WTC11 (cell line): ENCODE measurements around the gene SLC2A6. TPM values are rescaled to one million over a fixed set of nuclear protein-coding genes. Genes with fewer than 3 reads are reported as not detected.

Experiments used
- ATAC-seq: fragments of 200-7000 bp; cut with Tn5 transposase; 2 replicates; pipeline ENCODE4 v1.10.0; 2021; ENCODE audit warnings: mild to moderate bottlenecking, moderate library complexity
- Bru-seq: library from RNA; stranded (reverse); fragments of 400-500 nt; gene quantifications from one replicate; lab custom pipeline; 2021; lab: Mats Ljungman, UMichigan
- CTCF ChIA-PET: fragments of 300-600 bp; sonication (Branson Sonifier 250); formaldehyde crosslinking; loops from one replicate; lab custom pipeline; 2021; ENCODE audit warnings: antibody characterized with exemption; lab: Charles Lee
- POLR2A ChIA-PET: fragments of 350-600 bp; sonication (Branson Sonifier 250); formaldehyde crosslinking; loops from one replicate; lab custom pipeline; 2021; ENCODE audit warnings: antibody characterized with exemption; lab: Charles Lee
- DNase-seq: peaks from one replicate; pipeline ENCODE4 v3.0.0; 2021; ENCODE audit warnings: low spot score
- H3K27ac Mint-ChIP-seq: 2 replicates; pipeline ENCODE4 v1.8.0; 2021; ENCODE audit warnings: mixed read lengths
- H3K27me3 Mint-ChIP-seq: 2 replicates; pipeline ENCODE4 v1.8.0; 2021; ENCODE audit warnings: low read depth, mild to moderate bottlenecking, moderate library complexity, mixed read lengths
- H3K36me3 Mint-ChIP-seq: 2 replicates; pipeline ENCODE4 v1.8.0; 2021; ENCODE audit warnings: mixed read lengths
- H3K4me1 Mint-ChIP-seq: 2 replicates; pipeline ENCODE4 v1.8.0; 2022; ENCODE audit warnings: mixed read lengths
- H3K4me3 Mint-ChIP-seq: 2 replicates; pipeline ENCODE4 v1.8.0; 2021; ENCODE audit warnings: mild to moderate bottlenecking, moderate library complexity, mixed read lengths
- H3K9me3 Mint-ChIP-seq: 2 replicates; pipeline ENCODE4 v1.8.0; 2021; ENCODE audit warnings: mixed read lengths
- AFF4 ChIP-seq: sonication (generic); formaldehyde crosslinking; IDR thresholded peaks from 2 replicates; pipeline ENCODE4 v1.8.1; 2023; ENCODE audit warnings: mild to moderate bottlenecking, missing genetic modification reagents, borderline replicate concordance
- CREM ChIP-seq: sonication (generic); formaldehyde crosslinking; IDR thresholded peaks from 2 replicates; pipeline ENCODE4 v1.8.1; 2022; ENCODE audit warnings: mild to moderate bottlenecking, missing genetic modification reagents, moderate library complexity
- ELF4 ChIP-seq: sonication (generic); formaldehyde crosslinking; IDR thresholded peaks from 2 replicates; pipeline ENCODE4 v1.8.1; 2022; ENCODE audit warnings: low read depth, mild to moderate bottlenecking, moderate library complexity, missing genetic modification reagents
- GABPB1 ChIP-seq: sonication (generic); formaldehyde crosslinking; IDR thresholded peaks from 2 replicates; pipeline ENCODE4 v1.8.1; 2023; ENCODE audit warnings: mild to moderate bottlenecking, missing genetic modification reagents
- GRHL2 ChIP-seq: fragments of 250-450 bp; sonication (Bioruptor Pico); IDR thresholded peaks from 2 replicates; pipeline ENCODE4 v1.8.0; 2022; ENCODE audit warnings: mild to moderate bottlenecking, moderate library complexity; ENCODE audit not compliant: insufficient replicate concordance, severe bottlenecking
- MAX ChIP-seq: sonication (generic); formaldehyde crosslinking; IDR thresholded peaks from 2 replicates; pipeline ENCODE4 v1.8.0; 2022; ENCODE audit warnings: mild to moderate bottlenecking, missing genetic modification reagents
- SMAD3 ChIP-seq: sonication (generic); formaldehyde crosslinking; IDR thresholded peaks from 2 replicates; pipeline ENCODE4 v1.8.0; 2022; ENCODE audit warnings: missing genetic modification reagents, mild to moderate bottlenecking, borderline replicate concordance
- SOX15 ChIP-seq: fragments of 250-450 bp; sonication (Bioruptor Pico); IDR thresholded peaks from 2 replicates; pipeline ENCODE4 v1.9.0; 2021; ENCODE audit warnings: mild to moderate bottlenecking
- TEAD1 ChIP-seq: sonication (generic); formaldehyde crosslinking; IDR thresholded peaks from 2 replicates; pipeline ENCODE4 v1.8.0; 2022; ENCODE audit warnings: mild to moderate bottlenecking, missing genetic modification reagents
- TP53 ChIP-seq: sonication (generic); formaldehyde crosslinking; IDR thresholded peaks from 2 replicates; pipeline ENCODE4 v1.8.1; 2023; ENCODE audit warnings: mild to moderate bottlenecking, missing genetic modification reagents
- ZNF263 ChIP-seq: sonication (generic); formaldehyde crosslinking; IDR thresholded peaks from 2 replicates; pipeline ENCODE4 v1.8.1; 2022; ENCODE audit warnings: low read depth, mild to moderate bottlenecking, moderate library complexity, missing genetic modification reagents
- ZNF281 ChIP-seq: sonication (generic); formaldehyde crosslinking; IDR thresholded peaks from 2 replicates; pipeline ENCODE4 v1.8.0; 2023; ENCODE audit warnings: mild to moderate bottlenecking, missing genetic modification reagents
- long read RNA-seq, 3 experiments: library from RNA in 1 of 3; library from capped mRNA in 1 of 3; library from polyadenylated mRNA in 1 of 3; unstranded in 2 of 3; stranded (forward) in 1 of 3; transcript quantifications; one replicate each; pipeline ENCODE4 v2.0.0, GENCODE V29; 2021
- total RNA-seq: library from RNA; stranded (reverse); gene quantifications from 3 replicates; pipeline ENCODE4 v1.2.3, GENCODE V29; 2021
- TF ChIP-seq, protein P1 (sequence below): sonication (generic); formaldehyde crosslinking; IDR thresholded peaks from 2 replicates; pipeline ENCODE4 v1.8.1; 2022; ENCODE audit warnings: mild to moderate bottlenecking, moderate library complexity, missing genetic modification reagents
- TF ChIP-seq, protein P2 (sequence below): sonication (generic); formaldehyde crosslinking; IDR thresholded peaks from 2 replicates; pipeline ENCODE4 v1.8.1; 2023; ENCODE audit warnings: mild to moderate bottlenecking, missing genetic modification reagents, moderate library complexity
- TF ChIP-seq, protein P3 (sequence below): fragments of 250-450 bp; sonication (Bioruptor Pico); IDR thresholded peaks from 2 replicates; pipeline ENCODE4 v1.9.0; 2021; ENCODE audit warnings: mild to moderate bottlenecking, borderline replicate concordance

SLC2A6 gene, protein sequence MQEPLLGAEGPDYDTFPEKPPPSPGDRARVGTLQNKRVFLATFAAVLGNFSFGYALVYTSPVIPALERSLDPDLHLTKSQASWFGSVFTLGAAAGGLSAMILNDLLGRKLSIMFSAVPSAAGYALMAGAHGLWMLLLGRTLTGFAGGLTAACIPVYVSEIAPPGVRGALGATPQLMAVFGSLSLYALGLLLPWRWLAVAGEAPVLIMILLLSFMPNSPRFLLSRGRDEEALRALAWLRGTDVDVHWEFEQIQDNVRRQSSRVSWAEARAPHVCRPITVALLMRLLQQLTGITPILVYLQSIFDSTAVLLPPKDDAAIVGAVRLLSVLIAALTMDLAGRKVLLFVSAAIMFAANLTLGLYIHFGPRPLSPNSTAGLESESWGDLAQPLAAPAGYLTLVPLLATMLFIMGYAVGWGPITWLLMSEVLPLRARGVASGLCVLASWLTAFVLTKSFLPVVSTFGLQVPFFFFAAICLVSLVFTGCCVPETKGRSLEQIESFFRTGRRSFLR
- total RNA-seq, result 13.4 to 16.6 TPM (median 14.2 TPM) in 3 replicates
- Bru-seq, nascent RNA, result percentile 58 among the genes with signal in this experiment
- long read RNA-seq, experiment 1, transcript SLC2A6-201 (9 exons, 2,301 nt), result minor isoform, 16 of 101 reads
- long read RNA-seq, experiment 1, transcript SLC2A6-202 (10 exons, 2,528 nt), result major isoform, 51 of 101 reads
- long read RNA-seq, experiment 1, partial matches to known transcripts, result 10 of 101 reads
- long read RNA-seq, experiment 1, other reads (novel, unspliced or antisense), result 24 of 101 reads
- long read RNA-seq, experiment 2, partial matches to known transcripts, result 3 of 14 reads
- long read RNA-seq, experiment 2, other reads (novel, unspliced or antisense), result 11 of 14 reads
- long read RNA-seq, experiment 3, transcript SLC2A6-202 (10 exons, 2,528 nt), result major isoform, 9 of 23 reads
- long read RNA-seq, experiment 3, partial matches to known transcripts, result 4 of 23 reads
- long read RNA-seq, experiment 3, other reads (novel, unspliced or antisense), result 7 of 23 reads

DNA sequence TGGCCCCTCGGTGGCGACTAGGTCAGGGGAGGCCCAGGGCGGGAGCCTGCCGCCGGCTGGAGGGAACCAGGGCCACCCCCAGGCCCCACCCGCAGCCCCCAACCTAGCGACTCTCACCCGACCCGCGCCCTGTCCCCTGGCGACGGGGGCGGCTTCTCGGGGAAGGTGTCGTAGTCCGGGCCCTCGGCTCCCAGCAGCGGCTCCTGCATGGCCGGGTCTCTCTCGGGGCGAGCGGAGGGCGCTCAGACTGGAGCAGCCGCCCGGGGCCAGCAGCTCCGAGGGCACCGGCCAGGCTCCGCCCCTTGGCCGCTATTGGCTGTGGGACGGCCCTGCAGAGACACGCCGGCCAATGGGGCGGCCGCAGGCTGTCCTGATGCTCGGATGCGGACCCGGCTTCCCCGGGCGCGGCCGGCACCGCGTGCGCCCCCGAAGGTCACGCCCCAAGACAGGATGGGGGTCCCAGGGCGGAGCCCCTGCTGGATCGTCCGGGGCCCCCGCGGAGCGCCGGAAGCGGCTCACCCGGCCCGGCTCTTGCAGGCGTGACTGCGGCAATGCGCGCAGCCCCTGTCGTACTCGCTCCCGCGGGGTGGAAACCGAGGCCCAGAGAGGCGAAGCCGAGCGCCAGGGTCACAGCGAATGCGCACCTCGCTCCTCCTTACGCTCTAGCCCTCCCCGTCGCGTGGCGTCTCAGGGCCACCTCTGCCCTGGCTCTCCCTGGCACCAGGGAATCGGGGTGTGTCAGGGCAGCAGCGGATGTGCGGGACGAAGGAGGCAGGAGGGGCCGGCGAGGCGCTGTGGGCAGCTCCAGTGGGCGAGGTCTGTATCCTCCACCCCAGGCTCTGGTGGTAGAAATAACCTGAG is at the start of gene SLC2A6:
SLC2A6 (minus strand) TSS at position 249 of the 861 bp plus-strand sequence; CDS start at position 209, 40 bp downstream.
- H3K27me3 Mint-ChIP-seq, result peaks cover 7% of the 10 kb centered on the region
- peak within 1 kb of the TSS; percentile 74 for H3K4me3 Mint-ChIP-seq
- ATAC-seq (peak; percentile 97), DNase-seq (peak; percentile 91)
- POLR2A ChIA-PET, result interaction anchor here (1.0 to 1.1 kb wide), 2 partner anchors 12 to 131 kb away, joined by 3 read pairs; partner anchors contain the start of genes MED22 and RPL7A
- H3K27ac Mint-ChIP-seq, result peak within 1 kb of the TSS; percentile 53; the same call in 1 of the 2 replicates
- peaks cover 2% of the 10 kb centered on the region; the same call in 1 of the 2 replicates for H3K36me3 Mint-ChIP-seq
- H3K4me1 Mint-ChIP-seq, result peaks cover 13% of the 10 kb centered on the region
- no peaks in the 10 kb centered on the region for H3K9me3 Mint-ChIP-seq
- CTCF ChIA-PET, result interaction anchor here (1.0 to 2.6 kb wide), 10 partner anchors 8 to 335 kb away, joined by 3 to 17 read pairs (median 6); partner anchors contain the start of genes ADAMTS13, CACFD1, SURF1 and SURF2
- TF ChIP-seq ZNF263 (CRISPR knock-in tag) (no peak), ELF4 (CRISPR knock-in tag) (peak; percentile 80; the same call in 1 of the 2 replicates), ZNF281 (CRISPR knock-in tag) (no peak), MAX (peak; percentile 96), GABPB1 (CRISPR knock-in tag) (peak; percentile 33; the same call in 1 of the 2 replicates), TP53 (CRISPR knock-in tag) (peak; percentile 31; the same call in 1 of the 2 replicates), SMAD3 (CRISPR knock-in tag) (no peak), SOX15 (no peak), CREM (CRISPR knock-in tag) (no peak), GRHL2 (CRISPR knock-in tag) (no peak), TEAD1 (CRISPR knock-in tag) (peak; percentile 90), AFF4 (CRISPR knock-in tag) (no peak)
- TF ChIP-seq, protein P1, sequence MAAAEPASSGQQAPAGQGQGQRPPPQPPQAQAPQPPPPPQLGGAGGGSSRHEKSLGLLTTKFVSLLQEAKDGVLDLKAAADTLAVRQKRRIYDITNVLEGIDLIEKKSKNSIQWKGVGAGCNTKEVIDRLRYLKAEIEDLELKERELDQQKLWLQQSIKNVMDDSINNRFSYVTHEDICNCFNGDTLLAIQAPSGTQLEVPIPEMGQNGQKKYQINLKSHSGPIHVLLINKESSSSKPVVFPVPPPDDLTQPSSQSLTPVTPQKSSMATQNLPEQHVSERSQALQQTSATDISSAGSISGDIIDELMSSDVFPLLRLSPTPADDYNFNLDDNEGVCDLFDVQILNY (CRISPR knock-in tag), result peak; percentile 69; the same call in 1 of the 2 replicates
- TF ChIP-seq, protein P2, sequence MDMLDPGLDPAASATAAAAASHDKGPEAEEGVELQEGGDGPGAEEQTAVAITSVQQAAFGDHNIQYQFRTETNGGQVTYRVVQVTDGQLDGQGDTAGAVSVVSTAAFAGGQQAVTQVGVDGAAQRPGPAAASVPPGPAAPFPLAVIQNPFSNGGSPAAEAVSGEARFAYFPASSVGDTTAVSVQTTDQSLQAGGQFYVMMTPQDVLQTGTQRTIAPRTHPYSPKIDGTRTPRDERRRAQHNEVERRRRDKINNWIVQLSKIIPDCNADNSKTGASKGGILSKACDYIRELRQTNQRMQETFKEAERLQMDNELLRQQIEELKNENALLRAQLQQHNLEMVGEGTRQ (CRISPR knock-in tag), result peak; percentile 61
- TF ChIP-seq, protein P3, sequence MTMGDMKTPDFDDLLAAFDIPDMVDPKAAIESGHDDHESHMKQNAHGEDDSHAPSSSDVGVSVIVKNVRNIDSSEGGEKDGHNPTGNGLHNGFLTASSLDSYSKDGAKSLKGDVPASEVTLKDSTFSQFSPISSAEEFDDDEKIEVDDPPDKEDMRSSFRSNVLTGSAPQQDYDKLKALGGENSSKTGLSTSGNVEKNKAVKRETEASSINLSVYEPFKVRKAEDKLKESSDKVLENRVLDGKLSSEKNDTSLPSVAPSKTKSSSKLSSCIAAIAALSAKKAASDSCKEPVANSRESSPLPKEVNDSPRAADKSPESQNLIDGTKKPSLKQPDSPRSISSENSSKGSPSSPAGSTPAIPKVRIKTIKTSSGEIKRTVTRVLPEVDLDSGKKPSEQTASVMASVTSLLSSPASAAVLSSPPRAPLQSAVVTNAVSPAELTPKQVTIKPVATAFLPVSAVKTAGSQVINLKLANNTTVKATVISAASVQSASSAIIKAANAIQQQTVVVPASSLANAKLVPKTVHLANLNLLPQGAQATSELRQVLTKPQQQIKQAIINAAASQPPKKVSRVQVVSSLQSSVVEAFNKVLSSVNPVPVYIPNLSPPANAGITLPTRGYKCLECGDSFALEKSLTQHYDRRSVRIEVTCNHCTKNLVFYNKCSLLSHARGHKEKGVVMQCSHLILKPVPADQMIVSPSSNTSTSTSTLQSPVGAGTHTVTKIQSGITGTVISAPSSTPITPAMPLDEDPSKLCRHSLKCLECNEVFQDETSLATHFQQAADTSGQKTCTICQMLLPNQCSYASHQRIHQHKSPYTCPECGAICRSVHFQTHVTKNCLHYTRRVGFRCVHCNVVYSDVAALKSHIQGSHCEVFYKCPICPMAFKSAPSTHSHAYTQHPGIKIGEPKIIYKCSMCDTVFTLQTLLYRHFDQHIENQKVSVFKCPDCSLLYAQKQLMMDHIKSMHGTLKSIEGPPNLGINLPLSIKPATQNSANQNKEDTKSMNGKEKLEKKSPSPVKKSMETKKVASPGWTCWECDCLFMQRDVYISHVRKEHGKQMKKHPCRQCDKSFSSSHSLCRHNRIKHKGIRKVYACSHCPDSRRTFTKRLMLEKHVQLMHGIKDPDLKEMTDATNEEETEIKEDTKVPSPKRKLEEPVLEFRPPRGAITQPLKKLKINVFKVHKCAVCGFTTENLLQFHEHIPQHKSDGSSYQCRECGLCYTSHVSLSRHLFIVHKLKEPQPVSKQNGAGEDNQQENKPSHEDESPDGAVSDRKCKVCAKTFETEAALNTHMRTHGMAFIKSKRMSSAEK (CRISPR knock-in tag), result peak; percentile 10; the same call in 1 of the 2 replicates
